SHP77 (cell line): ENCODE measurements around the gene SRPK2.
A peak's percentile ranks its signal among the peaks of the same experiment; 100 is the strongest.
"Not testable (repeated sequence)": the region's sequence is repeated elsewhere in the genome, so short reads cannot be mapped to it uniquely, and the experiment has no call there.

Experiments
- DNase-seq, 2 experiments: peaks; one replicate each; lab custom pipeline; 2025; lab: John Stamatoyannopoulos, UW

SRPK2 gene

DNA sequence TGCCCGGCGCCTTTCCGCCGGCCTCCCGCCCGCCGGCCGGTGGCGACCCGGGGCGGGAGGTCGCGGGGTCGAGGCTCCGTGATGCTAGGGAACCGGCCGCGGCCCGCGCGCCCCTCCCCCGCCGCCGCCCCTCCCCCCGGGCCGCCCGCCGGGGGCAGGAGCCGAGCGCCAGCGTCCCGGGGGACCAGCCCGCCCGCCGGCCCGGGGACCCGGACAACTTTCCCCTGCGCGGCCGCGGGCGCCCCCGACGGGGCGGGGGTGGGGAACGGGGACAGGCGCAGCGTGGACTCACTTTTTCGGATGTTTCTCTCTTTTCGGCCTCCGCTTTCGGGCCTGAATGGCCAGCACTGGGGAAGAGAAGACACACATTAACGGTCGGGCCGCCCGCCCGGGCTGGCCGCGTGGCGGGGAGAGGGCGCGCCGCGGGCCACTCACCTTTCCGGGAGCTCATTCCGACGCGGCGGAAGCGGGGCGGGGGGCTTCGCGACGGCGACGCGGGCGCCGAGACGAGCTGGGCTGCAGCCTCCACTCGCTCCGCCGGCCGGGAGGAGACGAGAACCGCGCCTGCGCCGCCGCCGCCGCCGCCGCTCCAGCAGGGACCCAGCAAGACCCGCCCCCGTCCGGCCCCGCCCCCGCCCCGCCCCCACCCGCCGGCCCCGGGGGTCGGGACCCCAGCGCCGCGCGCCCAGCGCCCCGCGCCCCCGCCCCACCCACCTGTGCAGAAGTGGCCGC is at the start of gene SRPK2:
Gene SRPK2 (minus strand): TSS at position 566 of the 732 bp plus-strand sequence.
- peak; percentile 4 to 43 for DNase-seq

DNA sequence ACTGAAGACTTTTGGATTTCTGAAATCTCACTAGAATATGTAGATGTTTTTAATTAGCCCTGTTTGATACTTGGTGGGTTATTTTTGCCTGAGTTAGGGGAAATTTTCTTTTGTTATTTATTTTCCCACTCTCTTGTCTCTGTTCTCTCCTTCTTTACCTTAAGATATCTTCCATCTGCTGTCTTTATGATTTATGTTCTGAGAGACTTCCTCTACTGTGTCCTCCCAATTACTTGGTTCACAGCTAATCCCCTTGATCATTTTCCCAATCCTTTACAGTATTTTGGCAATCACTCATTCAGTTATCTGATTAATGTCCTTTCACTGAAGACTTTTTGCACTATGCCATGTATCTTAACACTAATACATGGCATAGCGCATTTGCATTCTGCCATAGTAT is 49.5 kb upstream of the SRPK2 start:
- no peak for DNase-seq

DNA sequence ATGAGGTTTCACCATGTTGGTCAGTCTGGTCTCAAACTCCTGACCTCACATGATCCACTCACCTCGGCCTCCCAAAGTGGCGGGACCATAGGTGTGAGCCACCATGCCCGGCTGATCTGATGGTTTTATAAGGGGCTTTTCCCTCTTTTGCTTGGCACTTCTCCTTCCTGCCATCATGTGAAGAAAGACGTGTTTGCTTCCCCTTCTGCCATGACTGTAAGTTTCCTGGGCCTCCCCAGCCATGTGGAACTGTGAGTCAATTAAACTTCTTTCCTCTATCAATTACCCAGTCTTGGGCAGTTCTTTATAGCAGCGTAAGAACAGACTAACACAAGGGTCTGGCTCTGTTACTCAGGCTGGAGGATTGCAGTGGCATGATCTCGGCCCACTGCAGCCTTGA is 48.6 kb upstream of the SRPK2 start:
- not testable (repeated sequence) for DNase-seq

DNA sequence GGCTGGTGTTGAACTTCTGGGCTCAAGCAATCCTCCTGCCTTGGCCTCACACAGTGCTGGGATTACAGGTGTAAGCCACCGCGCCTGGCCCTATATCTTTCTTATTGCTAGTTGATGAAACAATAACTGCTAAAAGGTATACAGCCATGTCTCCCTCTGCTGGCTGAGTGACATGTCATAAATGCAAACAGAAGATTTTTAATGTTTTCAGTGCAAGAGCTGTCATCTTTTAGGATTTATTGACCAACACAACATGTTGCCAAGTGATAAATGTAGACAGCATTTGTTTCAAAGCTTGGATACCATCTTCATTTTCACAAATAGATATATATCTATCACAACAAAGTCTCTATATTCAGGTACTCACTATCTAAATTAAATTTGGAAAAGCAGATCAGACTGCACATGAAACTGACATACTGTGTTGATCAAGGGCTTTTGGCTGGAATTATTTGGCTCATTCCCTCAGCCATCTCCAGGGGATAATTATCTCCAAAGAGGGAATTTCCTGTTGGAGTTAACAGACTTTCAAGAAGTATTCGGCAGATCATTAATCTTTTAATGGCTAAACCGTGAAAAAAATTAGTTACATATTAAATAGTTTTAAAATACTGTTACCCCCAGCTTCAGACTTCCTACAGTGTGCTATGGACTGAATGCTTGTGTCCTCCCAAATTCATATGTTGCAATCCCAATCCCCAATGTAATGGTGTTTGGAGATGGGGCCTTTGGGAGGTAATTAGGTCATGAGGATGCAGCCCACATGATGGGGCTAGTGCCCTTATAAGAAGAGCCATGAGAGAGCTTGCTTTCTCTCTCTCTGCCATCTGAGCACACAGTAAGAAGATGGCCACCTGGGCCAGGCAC is 41.3 kb upstream of the SRPK2 start:
- DNase-seq, result peak; percentile 12 to 40

DNA sequence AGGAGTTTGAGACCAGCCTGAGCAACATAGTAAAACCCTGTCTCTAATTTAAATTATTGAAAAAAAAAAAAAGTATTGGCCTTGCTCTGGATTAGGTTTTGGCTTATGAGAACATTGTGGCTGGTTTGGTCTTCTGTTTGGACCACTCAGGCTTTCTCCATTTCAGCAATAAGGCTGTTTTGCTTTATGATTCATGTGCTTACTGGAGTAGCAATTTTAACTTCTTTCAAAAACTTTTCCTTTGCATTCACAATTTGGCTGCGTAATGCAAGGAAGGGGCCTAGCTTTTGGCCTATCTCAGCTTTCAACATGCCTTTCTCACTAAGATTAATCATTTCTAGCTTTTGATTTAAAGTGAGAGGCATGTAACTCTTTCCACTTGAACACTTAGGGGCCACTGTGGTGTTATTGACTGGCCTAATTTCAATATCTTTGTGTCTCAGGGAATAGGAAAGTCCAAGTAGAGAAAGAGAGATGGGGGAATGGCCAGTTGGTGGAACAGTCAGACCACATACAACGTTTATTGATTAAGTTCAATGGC is 38.0 kb upstream of the SRPK2 start:
- no peak for DNase-seq

DNA sequence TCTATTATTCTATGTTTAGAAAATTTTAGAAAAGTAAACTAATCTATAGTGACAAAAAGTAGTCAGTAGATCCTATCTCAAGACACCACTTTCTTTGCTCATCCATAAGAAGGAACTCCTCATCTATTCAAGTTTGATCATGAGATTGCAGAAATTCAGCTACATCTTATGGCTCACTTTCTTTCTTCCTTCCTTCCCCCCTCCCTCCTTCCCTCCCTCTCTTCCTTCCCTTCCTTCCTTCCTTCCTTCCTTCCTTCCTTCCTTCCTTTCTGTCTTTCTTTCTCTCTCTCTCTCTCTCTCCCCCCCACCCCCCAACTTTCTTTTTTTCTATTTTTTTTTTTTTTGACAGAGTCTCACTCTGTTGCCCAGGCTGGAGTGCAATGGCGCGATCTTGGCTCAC is 35.3 kb upstream of the SRPK2 start:
- DNase-seq, result no peak

DNA sequence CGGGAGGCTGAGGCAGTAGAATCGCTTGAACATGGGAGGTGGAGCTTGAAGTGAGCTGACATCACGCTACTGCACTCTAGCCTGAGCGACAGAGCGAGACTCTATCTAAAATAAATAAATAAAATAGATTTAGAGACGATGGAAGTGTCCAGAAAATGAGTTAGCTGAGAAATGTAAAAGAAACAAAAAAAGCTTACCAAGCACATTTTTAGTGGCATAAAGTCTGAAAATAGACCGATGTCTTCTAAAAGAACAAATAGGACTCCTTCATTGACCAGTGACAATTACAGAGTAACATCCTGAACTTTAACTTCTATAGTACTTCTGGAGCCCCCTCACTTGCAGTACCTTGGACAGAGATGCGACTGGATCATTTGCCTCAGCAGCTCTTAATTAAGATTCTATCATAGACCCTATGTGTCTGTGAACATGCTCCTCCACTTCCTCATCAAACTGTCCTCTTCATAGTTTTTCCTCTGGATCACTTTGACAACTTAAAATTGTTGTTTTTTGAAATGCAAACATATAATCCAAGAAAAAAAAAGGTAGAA is 25.2 kb upstream of the SRPK2 start:
- DNase-seq, result no peak

DNA sequence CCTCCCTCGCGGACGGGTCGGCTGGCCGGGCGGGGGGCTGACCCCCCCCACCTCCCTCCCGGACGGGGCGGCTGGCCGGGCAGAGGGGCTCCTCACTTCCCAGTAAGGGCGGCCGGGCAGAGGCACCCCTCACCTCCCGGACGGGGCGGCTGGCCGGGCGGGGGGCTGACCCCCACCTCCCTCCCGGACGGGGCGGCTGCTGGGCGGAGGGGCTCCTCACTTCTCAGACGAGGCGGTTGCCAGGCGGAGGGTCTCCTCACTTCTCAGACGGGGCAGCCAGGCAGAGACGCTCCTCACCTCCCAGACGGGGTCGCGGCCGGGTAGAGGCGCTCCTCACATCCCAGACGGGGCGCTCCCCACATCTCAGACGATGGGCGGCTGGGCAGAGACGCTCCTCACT is 22.1 kb upstream of the SRPK2 start:
- not testable (repeated sequence) for DNase-seq

DNA sequence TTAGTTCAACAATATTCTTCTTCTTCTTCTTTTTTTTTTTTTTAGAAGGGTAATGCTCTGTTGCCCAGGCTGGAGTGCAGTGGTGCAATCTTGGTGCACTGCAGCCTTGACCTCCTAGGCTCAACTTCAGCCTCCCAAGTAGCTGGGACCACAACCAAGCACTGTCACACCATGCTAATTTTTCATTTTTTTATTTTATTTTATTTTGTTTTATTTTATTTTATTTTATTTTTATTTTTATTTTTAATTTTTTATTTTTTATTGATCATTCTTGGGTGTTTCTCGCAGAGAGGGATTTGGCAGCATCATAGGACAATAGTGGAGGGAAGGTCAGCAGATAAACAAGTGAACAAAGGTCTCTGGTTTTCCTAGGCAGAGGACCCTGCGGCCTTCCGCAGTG is 21.1 kb upstream of the SRPK2 start:
- DNase-seq, result not testable (repeated sequence)

DNA sequence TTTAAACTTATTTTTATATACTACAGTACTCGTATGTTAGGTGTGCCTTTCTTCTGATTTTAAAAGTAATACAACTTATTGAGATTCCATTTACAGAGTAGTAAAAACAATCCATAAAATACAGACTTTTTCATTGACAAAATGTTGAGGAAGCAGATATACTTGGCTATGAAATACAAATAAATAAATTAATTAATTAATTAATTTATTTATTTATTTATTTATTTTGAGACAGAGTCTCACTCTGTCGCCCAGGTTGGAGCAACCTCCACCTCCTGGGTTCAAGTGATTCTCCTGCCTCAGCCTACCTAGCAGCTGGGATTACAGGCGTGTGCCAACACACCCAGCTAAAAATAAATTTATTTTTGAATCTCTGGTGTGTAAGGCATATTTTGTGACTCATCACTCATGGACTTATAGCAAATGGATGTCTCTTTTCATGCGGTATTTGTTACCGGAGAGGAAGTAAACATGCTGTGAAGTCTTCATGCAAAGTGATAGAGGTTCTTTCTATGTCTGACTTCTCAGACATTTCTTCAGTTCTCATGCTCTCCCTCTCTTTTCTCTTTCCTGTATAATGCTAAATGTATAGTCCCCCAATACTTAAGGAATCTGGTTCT is 20.2 kb upstream of the SRPK2 start:
- no peak for DNase-seq

DNA sequence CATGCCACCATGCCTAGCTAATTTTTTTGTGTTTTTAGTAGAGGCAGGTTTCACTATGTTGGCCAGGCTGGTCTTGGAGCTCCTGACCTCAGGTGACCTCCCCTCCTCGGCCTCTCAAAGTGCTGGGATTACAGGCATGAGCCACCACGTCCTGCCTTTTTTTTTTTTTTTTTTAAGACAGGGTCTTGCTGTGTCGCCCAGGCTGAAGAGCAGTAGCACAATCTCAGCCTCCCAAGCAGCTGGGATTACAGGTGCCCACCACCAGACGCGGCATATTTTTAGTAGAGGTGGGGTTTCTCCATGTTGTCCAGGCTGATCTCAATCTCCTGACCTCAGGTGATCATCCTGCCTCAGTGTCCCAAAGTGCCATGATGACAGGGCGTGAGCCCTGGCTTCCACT is 14.4 kb upstream of the SRPK2 start:
- no peak for DNase-seq

DNA sequence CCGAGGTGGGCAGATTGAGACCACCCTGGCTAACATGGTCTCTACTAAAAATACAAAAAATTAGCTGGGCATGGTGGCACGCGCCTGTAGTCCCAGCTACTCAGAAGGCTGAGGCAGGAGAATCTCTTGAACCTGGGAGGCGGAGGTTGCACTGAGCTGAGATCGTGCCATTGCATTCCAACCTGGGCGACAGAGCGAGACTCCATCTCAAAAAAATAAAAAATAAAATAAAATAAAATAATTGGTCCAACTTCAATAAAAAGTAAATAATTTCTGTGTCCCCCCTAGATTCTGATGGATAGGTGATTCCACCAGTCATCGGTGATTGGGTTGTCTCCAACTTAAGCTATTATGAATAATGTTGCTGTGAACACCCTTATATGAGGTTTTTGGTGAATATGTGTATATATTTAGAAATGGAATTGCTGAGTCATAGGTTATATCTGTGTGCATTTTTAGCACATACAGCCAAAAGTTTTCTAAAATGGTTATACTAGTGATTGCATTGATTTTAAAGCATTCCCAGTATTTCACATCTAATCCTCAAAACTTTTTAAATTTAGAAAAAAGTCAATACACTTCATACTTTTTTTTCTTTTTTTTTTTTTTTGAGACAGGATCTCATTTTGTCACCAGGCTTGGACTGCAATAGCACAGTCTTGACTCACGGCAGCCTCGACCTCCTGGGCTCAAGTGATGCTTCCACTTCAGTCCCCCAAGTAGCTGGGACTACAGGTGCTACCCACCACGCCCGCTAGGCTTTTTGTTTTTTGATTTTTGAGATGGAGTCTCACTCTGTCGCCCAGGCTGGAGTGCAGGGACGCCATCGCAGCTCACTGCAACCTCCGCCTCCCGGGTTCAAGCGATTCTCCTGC is 13.7 kb upstream of the SRPK2 start:
- no peak for DNase-seq

DNA sequence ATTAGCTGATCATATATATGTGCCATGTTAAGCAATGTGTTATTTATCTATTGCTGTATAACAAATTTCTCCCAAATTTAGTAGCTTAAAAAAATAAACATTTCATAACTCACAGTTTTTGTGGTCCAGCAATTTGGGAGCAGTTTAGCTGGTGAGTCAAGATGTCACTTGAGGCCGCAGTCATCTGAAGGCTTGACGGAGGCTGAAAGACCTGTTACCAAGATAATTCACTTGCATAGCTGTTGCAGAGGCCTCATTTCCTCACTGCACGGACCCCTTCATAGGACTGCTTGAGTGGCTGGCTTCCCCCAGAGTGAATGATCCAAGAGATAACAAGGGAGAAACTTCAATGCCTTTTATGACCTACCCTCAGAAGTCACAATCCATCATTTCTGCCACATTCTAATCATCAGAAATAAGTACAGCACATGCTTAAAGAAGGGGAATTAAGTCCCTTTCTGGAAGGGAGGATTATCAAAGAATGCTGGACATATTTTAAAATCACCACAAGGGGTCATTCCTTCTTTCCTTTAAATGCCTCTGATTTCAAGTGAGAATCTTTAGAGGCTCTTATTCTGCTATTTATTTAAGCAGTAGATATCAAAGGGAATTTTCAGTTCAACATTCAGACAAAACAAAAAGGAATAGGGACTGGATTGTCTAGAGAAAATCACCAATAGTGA is 10.5 kb upstream of the SRPK2 start:
- DNase-seq, result peak in 1 of 2 experiments; percentile 7

DNA sequence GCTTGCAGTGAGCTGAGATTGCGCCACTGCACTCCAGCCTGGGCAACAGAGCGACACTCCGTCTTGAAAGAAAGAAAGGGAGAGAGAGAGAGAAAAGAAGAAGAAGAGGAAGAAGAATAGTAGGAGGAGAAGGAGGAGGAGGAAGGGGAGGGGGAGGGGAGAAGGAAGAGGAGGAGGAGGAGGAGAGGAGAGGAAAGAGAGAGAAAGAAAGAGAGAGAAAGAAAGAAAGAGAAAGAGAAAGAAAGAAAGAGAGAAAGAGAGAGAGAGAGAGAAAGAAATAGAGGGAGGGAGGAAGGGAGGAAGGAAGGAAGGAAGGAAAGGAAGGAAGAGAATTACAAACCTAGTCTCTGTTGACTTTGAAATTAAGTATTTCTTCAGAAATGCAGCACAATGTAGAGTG is 7.8 kb upstream of the SRPK2 start:
- no peak for DNase-seq

DNA sequence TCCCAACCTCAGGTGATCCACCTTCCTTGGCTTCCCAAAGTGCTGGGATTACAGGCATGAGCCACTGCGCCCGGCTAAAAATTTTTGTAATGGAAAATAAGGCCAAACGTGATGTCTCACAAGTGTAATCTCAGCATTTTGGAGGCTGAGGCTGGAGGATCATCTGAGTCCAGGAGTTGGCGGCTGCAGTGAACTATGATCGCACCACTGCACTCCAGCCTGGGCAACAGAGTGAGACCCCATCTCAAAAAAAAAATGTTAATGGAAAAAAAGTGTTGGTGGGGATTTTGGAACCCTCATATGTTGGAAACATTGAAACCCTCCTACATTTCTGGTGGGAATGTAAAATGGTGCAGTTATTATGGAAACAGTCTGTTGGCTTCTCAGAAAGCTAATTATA is 2.7 kb upstream of the SRPK2 start:
- DNase-seq, result no peak

DNA sequence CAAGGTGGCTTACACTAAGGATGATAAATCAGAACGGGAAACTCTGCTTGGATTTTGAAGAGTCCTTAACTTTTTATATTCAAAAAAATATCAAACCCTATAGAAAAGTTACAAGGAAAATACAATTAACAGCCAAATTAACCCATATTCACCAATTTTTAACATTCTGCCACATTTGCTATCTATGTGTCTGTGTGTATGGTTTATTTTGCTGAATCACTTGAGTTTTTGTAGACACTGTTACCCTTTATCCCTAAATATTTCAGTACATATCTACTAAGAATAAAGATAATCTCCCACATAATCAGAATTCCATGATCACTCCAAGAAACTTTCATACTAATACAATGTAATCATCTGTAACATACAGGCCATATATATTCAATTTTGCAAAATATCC is 1.2 kb upstream of the SRPK2 start:
- DNase-seq, result no peak

DNA sequence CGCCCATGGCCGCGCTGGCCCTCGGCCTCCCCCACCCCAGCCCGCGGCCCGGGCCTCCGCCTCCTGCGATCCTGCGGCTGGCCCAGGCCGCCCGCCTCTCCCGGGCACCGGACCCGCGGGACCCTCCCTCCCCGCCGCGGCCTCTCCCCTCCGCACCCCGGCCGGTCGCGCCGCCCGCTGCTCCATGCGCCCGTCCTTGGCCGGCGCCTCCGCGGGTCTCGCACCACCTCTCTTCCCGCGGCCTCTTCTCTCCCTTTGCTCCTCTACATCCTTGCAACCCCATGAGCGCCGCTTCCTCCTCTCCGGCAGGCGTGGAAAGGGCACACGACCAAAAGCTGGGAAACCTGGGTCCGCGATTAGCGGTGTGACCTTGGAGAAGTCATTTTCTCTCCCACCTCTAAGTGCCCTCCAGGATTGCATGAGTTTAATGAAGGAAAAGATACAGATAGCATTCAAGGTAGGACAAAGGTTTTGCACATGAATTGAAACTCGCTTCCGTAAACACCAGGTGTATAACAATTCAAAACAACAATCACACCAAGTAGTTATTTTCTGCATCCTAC is 448 bp upstream of the SRPK2 start:
- peak; percentile 34 to 64 for DNase-seq

DNA sequence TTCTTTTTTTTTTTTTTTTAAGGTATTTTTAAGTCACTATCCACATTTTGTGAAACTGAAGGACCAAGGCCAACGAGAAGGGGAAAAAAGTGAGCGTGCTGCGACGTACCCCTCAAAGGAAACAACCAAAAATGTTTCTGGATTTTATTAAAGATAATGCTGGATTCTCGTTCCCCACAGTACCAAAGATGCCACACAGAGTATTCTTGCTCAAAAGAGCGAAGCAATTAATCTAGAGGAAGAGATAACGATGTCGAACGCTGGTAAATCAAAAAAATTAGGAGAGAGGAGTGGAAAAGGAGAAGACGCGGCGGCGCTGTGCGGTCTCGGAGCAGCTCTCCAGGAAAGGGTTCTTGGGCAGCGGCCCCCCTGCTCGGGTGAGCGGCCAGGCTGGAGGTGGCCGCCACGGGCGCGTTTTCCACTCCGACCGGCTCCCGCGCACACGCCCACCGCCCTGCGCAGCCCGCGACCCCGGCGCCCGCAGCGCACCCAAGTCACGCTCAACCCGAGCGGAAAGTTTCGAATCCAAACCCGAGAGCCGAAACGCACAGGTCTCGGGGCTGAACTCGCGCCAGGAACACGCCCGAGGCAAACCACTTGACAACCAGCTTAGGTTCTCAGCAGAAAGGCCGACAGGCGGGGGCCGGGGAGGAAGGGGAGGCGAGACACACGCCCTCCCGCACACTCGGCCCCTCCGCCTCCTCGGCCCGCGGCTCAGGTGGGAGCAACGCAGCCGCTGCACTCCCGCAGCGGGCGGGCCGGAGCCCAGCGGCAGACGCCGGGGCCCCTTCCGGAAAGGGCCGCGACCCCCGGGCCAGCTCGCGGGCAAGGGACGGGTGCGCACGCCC is 989 bp downstream of the SRPK2 start:
- DNase-seq, result peak; percentile 37 to 46

DNA sequence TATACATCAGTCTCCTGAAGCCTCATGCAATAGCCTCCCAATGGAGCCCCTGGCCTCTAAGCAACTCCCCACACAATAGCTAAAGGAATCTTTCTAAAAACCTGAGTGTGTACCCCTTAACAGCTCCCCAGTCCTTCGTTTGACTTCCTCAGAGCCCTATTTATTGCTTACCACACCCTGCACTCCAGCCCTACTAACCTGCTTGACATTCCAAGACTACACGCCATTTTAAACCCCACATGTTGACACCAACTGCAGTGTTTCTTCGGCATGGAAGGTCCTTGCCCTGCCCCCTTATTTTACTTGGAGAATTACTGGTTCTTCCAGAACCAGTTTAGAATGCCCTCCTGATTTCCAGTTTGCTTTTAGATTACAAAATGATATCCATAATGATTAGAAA is 10.8 kb downstream of the SRPK2 start:
- DNase-seq, result no peak
